Muscle of leg (tissue), 11 donors: ENCODE measurements around the gene BRI3. TPM values are rescaled to one million over a fixed set of nuclear protein-coding genes. Genes with fewer than 3 reads are reported as not detected.

ENCODE experiments used
- DNase-seq: peaks from one replicate; pipeline ENCODE4 v3.0.0; 2013
- H3K27ac ChIP-seq: one replicate; pipeline ENCODE4 v1.5.1; 2013; ENCODE audit warnings: mild to moderate bottlenecking, low read length, control low read depth
- H3K27me3 ChIP-seq: one replicate; pipeline ENCODE4 v1.6.1; 2013; ENCODE audit warnings: low read length; ENCODE audit not compliant: control insufficient read depth, insufficient read depth
- H3K36me3 ChIP-seq: one replicate; pipeline ENCODE4 v1.6.1; 2013; ENCODE audit warnings: low read length; ENCODE audit not compliant: control insufficient read depth, insufficient read depth
- H3K4me1 ChIP-seq: one replicate; pipeline ENCODE4 v1.6.1; 2013; ENCODE audit warnings: low read length; ENCODE audit not compliant: control insufficient read depth, insufficient read depth
- H3K4me3 ChIP-seq: one replicate; pipeline ENCODE4 v1.5.1; 2013; ENCODE audit warnings: low read length, control low read depth
- H3K9me3 ChIP-seq: replicated peaks from 2 replicates; pipeline ENCODE4 v1.6.1; 2013; ENCODE audit warnings: low read depth, low read length; ENCODE audit not compliant: control insufficient read depth
- WGBS: methylation state at CpG from one replicate; pipeline ENCODE4 v1.1.5; 2013; ENCODE audit warnings: missing lambda C conversion rate; ENCODE audit not compliant: insufficient coverage; 5-methylcytosine and 5-hydroxymethylcytosine counted together
- polyA plus RNA-seq, 8 donors: library from polyadenylated mRNA; unstranded; fragments of 120-200 nt; gene quantifications; one replicate each; pipeline versions ENCODE4 v1.2.1 to v1.2.3, GENCODE V29; 2013; ENCODE audit warnings: inconsistent platforms in 1 of 8, low replicate concordance in 1 of 8; ENCODE audit not compliant: insufficient read length in 8 of 8, insufficient read depth in 1 of 8
- total RNA-seq: library from RNA; stranded (reverse); fragments of 120-200 nt; gene quantifications from one replicate; pipeline ENCODE4 v1.2.4, GENCODE V29; 2013

BRI3 gene
- total and polyA plus RNA-seq, 9 donors: 62.9 to 106 (median 75.6) TPM

GRCh38 chr7:98285157-98286092 lies 3.9 kb downstream of the BRI3 start:
- peak overlapping the region; percentile 67 for H3K27ac ChIP-seq
- DNase-seq: no peak
- no peaks in the 10 kb centered on the region for H3K9me3 ChIP-seq
- H3K4me3 ChIP-seq: peak overlapping the region; percentile 32
- H3K36me3 ChIP-seq: peaks cover 38% of the 10 kb centered on the region
- 74% methylated on average over 14 of the region's 21 CpGs for WGBS
- H3K4me1 ChIP-seq: peaks cover 74% of the 10 kb centered on the region
- no peaks in the 10 kb centered on the region for H3K27me3 ChIP-seq

- peak; percentile 48 for DNase-seq
- H3K9me3 ChIP-seq: no peaks in the 10 kb centered on the region
- H3K27me3 ChIP-seq: no peaks in the 10 kb centered on the region
- peaks cover 68% of the 10 kb centered on the region for H3K4me1 ChIP-seq
- peaks cover 38% of the 10 kb centered on the region for H3K36me3 ChIP-seq
- 66% methylated on average over 3 of the region's 14 CpGs for WGBS
- H3K4me3 ChIP-seq: no peak overlapping the region
- peak overlapping the region; percentile 35 for H3K27ac ChIP-seq
Measured at GRCh38 chr7:98286093-98286539, 4.6 kb downstream of the BRI3 start.

- Histone ChIP-seq H3K4me3 (no peak overlapping the region), H3K4me1 (peaks cover 68% of the 10 kb centered on the region), H3K9me3 (no peaks in the 10 kb centered on the region), H3K27me3 (no peaks in the 10 kb centered on the region), H3K36me3 (peaks cover 44% of the 10 kb centered on the region), H3K27ac (no peak overlapping the region)
- DNase-seq: peak; percentile 4
- 72% methylated on average over 14 of the region's 21 CpGs for WGBS
Measured at GRCh38 chr7:98286701-98287485, 5.4 kb downstream of the BRI3 start.

GRCh38 chr7:98287486-98287959 lies 6.0 kb downstream of the BRI3 start:
- Histone ChIP-seq H3K4me3 (no peak overlapping the region), H3K4me1 (peaks cover 63% of the 10 kb centered on the region), H3K36me3 (peaks cover 50% of the 10 kb centered on the region), H3K9me3 (no peaks in the 10 kb centered on the region), H3K27ac (no peak overlapping the region), H3K27me3 (no peaks in the 10 kb centered on the region)
- peak; percentile 8 for DNase-seq
- WGBS: 75% methylated on average over 13 of the region's 14 CpGs

- Histone ChIP-seq H3K4me1 (peaks cover 56% of the 10 kb centered on the region), H3K4me3 (no peak overlapping the region), H3K9me3 (no peaks in the 10 kb centered on the region), H3K36me3 (peaks cover 54% of the 10 kb centered on the region), H3K27ac (no peak overlapping the region), H3K27me3 (no peaks in the 10 kb centered on the region)
- peak; percentile 18 for DNase-seq
- WGBS: 83% methylated on average over 5 of the region's 12 CpGs
Measured at GRCh38 chr7:98288064-98288823, 6.8 kb downstream of the BRI3 start.

- H3K9me3 ChIP-seq: no peaks in the 10 kb centered on the region
- WGBS: 72% methylated on average over 2 of the region's 4 CpGs
- peaks cover 61% of the 10 kb centered on the region for H3K36me3 ChIP-seq
- peaks cover 44% of the 10 kb centered on the region for H3K4me1 ChIP-seq
- peak; percentile 21 for DNase-seq
- no peak overlapping the region for H3K27ac ChIP-seq
- no peaks in the 10 kb centered on the region for H3K27me3 ChIP-seq
- no peak overlapping the region for H3K4me3 ChIP-seq
Measured at GRCh38 chr7:98289333-98289875, 7.9 kb downstream of the BRI3 start.

- no peak for DNase-seq
- no peak overlapping the region for H3K27ac ChIP-seq
- H3K36me3 ChIP-seq: peaks cover 48% of the 10 kb centered on the region
- no peak overlapping the region for H3K4me3 ChIP-seq
- H3K27me3 ChIP-seq: no peaks in the 10 kb centered on the region
- no CpG with 5 or more reads among the region's 7 CpGs for whole genome bisulfite sequencing
- no peaks in the 10 kb centered on the region for H3K9me3 ChIP-seq
- H3K4me1 ChIP-seq: peaks cover 38% of the 10 kb centered on the region
Measured at GRCh38 chr7:98291717-98292116, 10.2 kb downstream of the BRI3 start.

GRCh38 chr7:98293265-98293664 lies 11.8 kb downstream of the BRI3 start:
- H3K27me3 ChIP-seq: no peaks in the 10 kb centered on the region

GRCh38 chr7:98293746-98294145 lies 12.3 kb downstream of the BRI3 start:
- DNase-seq: no peak
- Histone ChIP-seq H3K36me3 (peaks cover 29% of the 10 kb centered on the region), H3K4me1 (peaks cover 29% of the 10 kb centered on the region), H3K4me3 (no peak overlapping the region), H3K27ac (no peak overlapping the region), H3K9me3 (no peaks in the 10 kb centered on the region), H3K27me3 (no peaks in the 10 kb centered on the region)
- WGBS: 88% methylated on average over 9 of the region's 13 CpGs

More at GRCh38 chr7:98293265-98293664, 11.8 kb downstream of the BRI3 start:
- no peaks in the 10 kb centered on the region for H3K9me3 ChIP-seq
- no peak overlapping the region for H3K4me3 ChIP-seq
- H3K4me1 ChIP-seq: peaks cover 29% of the 10 kb centered on the region
- no peak for DNase-seq
- no peak overlapping the region for H3K27ac ChIP-seq
- 87% methylated on average over 15 of the region's 17 CpGs for WGBS
- peaks cover 34% of the 10 kb centered on the region for H3K36me3 ChIP-seq
